Measurements from ENCODE around the gene LPAR2. TPM values are rescaled to one million over a fixed set of nuclear protein-coding genes. Genes with fewer than 3 reads are reported as not detected.

The LPAR2 gene
- total and polyA plus RNA-seq, 10 of the 15 experiments (the other 5 are each of a cell fraction or from before 2014, with no cell fraction given) = 0.98 to 23.8 (median 10.2) TPM

GRCh38 chr19:19643158-19644053, 15.4 kb upstream of the LPAR2 start, which contains the start of gene GMIP (continued):
- TF ChIP-seq SUZ12 (IDR thresholded peaks at IDR 0.05; ENCODE audit: unreplicated experiment) (no peak), WRNIP1 (IDR thresholded peaks at IDR 0.05; ENCODE audit: borderline replicate concordance, low read depth, low read length) (no peak), ATF7 (IDR thresholded peaks at IDR 0.05; ENCODE audit: low read depth) (no peak), RUNX3 (IDR thresholded peaks at IDR 0.05; ENCODE audit: low read length) (0 out of 2 replicates have a peak, but pooled peaks have one; percentile 36), POLR2AphosphoS2 (IDR thresholded peaks at IDR 0.05; ENCODE audit: low read depth, low read length) (peak; percentile 79; the same call in 1 of the 2 replicates), ESRRA (IDR thresholded peaks at IDR 0.05; ENCODE audit: low read length) (peak; percentile 53; the same call in 1 of the 2 replicates), KDM1A (IDR thresholded peaks at IDR 0.05; ENCODE audit: borderline replicate concordance) (no peak), CREM (IDR thresholded peaks at IDR 0.05; ENCODE audit: low read depth) (no peak), EP300 (IDR thresholded peaks at IDR 0.05; ENCODE audit: borderline replicate concordance in 1 of 2, control insufficient read depth in 1 of 2, low read depth in 2 of 2, low read length in 2 of 2) (no peak), HDAC6 (IDR thresholded peaks at IDR 0.05; ENCODE audit: unreplicated experiment) (no peak), MYC (IDR thresholded peaks at IDR 0.05; ENCODE audit: insufficient read depth, insufficient read length, insufficient replicate concordance, low read length, severe bottlenecking) (no peak), POLR2A (IDR thresholded peaks at IDR 0.05; ENCODE audit: low read depth, low read length) (peak; percentile 78), IRF3 (IDR thresholded peaks at IDR 0.05) (no peak), ZSCAN29 (IDR thresholded peaks at IDR 0.05) (no peak), GATAD2B (conservative IDR thresholded peaks at IDR 0.05; ENCODE audit: low read depth) (peak; percentile 83), NR2F1 (conservative IDR thresholded peaks at IDR 0.05) (peak; percentile 80), RFX5 (IDR thresholded peaks at IDR 0.05; ENCODE audit: low read depth, low read length) (no peak), CREB1 (IDR thresholded peaks at IDR 0.05; ENCODE audit: low read depth) (no peak; the same call in none of the 2 replicates), PKNOX1 (IDR thresholded peaks at IDR 0.05) (0 out of 2 replicates have a peak, but pooled peaks have one; percentile 40), RCOR1 (conservative IDR thresholded peaks at IDR 0.05; ENCODE audit: low read depth, low read length) (0 out of 2 replicates have a peak, but pooled peaks have one; percentile 26)

Data from GM12878 (cell line).